ENCODE data around the gene MGAT5. TPM values are rescaled to one million over a fixed set of nuclear protein-coding genes. Genes with fewer than 3 reads are reported as not detected.

MGAT5 gene
- total and polyA plus RNA-seq, 7 donors, result 1.1 to 7.0 (median 2.1) TPM

GRCh38 chr2:134261398-134262131 lies 7.7 kb downstream of the MGAT5 start:
- Histone ChIP-seq H3K4me1 (peaks cover 17% of the 10 kb centered on the region), H3K4me3 (no peak overlapping the region), H3K36me3 (ENCODE audit: insufficient read depth in 1 of 2, low read depth in 1 of 2) (no peaks in the 10 kb centered on the region), H3K27me3 (ENCODE audit: insufficient read depth in 3 of 3, low read length in 2 of 3) (no peaks in the 10 kb centered on the region), H3K27ac (no peak overlapping the region), H3K9me3 (no peaks in the 10 kb centered on the region)
- TF ChIP-seq CTCF (IDR thresholded peaks at IDR 0.05), result no peak
- ATAC-seq (no peak), DNase-seq (no peak)
- 74 to 79% (median 79%) methylated on average over 6 of the region's 6 CpGs for WGBS, 3 donors
- intact Hi-C loops (cut with DNase I), result no loop called here

- TF ChIP-seq CTCF (IDR thresholded peaks at IDR 0.05), result no peak
- Histone ChIP-seq H3K27me3 (ENCODE audit: insufficient read depth in 3 of 3, low read length in 2 of 3) (no peaks in the 10 kb centered on the region), H3K27ac (no peak overlapping the region), H3K9me3 (no peaks in the 10 kb centered on the region), H3K4me3 (no peak overlapping the region), H3K36me3 (ENCODE audit: insufficient read depth in 1 of 2, low read depth in 1 of 2) (no peaks in the 10 kb centered on the region), H3K4me1 (peaks cover 17% of the 10 kb centered on the region)
- 88 to 97% (median 94%) methylated on average over 2 of the region's 2 CpGs for WGBS, 3 donors
- intact Hi-C loops (cut with DNase I), result no loop called here
- DNase-seq (no peak), ATAC-seq (no peak)
Observed at GRCh38 chr2:134262684-134263083, 8.8 kb downstream of the MGAT5 start.

- peak; percentile 67 to 90 (median 87) for ATAC-seq
- WGBS, 3 donors, result 36 to 47% (median 42%) methylated on average over 5 of the region's 5 CpGs
- DNase-seq, result no peak
Observed at GRCh38 chr2:134268265-134268664, 14.4 kb downstream of the MGAT5 start.

GRCh38 chr2:134269230-134269629 lies 15.4 kb downstream of the MGAT5 start:
- no peak for ATAC-seq
- intact Hi-C loops (cut with DNase I), result no loop called here
- H3K4me1 ChIP-seq, result no peaks in the 10 kb centered on the region
- H3K27me3 ChIP-seq (ENCODE audit: insufficient read depth in 3 of 3, low read length in 2 of 3), result no peaks in the 10 kb centered on the region
- H3K4me3 ChIP-seq, result no peak overlapping the region
- TF ChIP-seq CTCF (IDR thresholded peaks at IDR 0.05), result no peak
- no peak for DNase-seq
- no peaks in the 10 kb centered on the region for H3K36me3 ChIP-seq (ENCODE audit: insufficient read depth in 1 of 2, low read depth in 1 of 2)
- H3K27ac ChIP-seq, result no peak overlapping the region
- no peaks in the 10 kb centered on the region for H3K9me3 ChIP-seq
- WGBS, 3 donors, result 79 to 90% (median 85%) methylated on average over 3 of the region's 3 CpGs

More at GRCh38 chr2:134268265-134268664, 14.4 kb downstream of the MGAT5 start:
- H3K4me3 ChIP-seq, result no peak overlapping the region
- H3K27me3 ChIP-seq (ENCODE audit: insufficient read depth in 3 of 3, low read length in 2 of 3), result no peaks in the 10 kb centered on the region
- TF ChIP-seq CTCF (IDR thresholded peaks at IDR 0.05), result peak; percentile 8
- intact Hi-C loops (cut with DNase I), result no loop called here
- no peaks in the 10 kb centered on the region for H3K4me1 ChIP-seq
- no peaks in the 10 kb centered on the region for H3K9me3 ChIP-seq
- H3K27ac ChIP-seq, result no peak overlapping the region
- no peaks in the 10 kb centered on the region for H3K36me3 ChIP-seq (ENCODE audit: insufficient read depth in 1 of 2, low read depth in 1 of 2)

Measured in psoas muscle (tissue), 8 donors.